Smooth muscle cell (in vitro differentiated cells): ENCODE results near the gene MYH9. TPM values are rescaled to one million over a fixed set of nuclear protein-coding genes. Genes with fewer than 3 reads are reported as not detected.

Source experiments
- DNase-seq: peaks from one replicate; lab custom pipeline; 2025; ENCODE audit not compliant: unreplicated experiment; lab: John Stamatoyannopoulos, UW
- H2AFZ ChIP-seq: fragments of 200-600 bp; sonication (generic); 2 replicates; pipeline ENCODE4 v1.6.0; 2016; ENCODE audit warnings: antibody characterized with exemption, low read depth, mild to moderate bottlenecking
- H3F3A ChIP-seq: fragments of 200-600 bp; sonication (generic); 2 replicates; pipeline ENCODE4 v1.6.0; 2017; ENCODE audit warnings: antibody characterized with exemption, low read depth
- H3K27ac ChIP-seq: fragments of 200-600 bp; sonication (generic); 2 replicates; pipeline ENCODE4 v1.5.1; 2016; ENCODE audit warnings: low read depth, mild to moderate bottlenecking
- H3K27me3 ChIP-seq: fragments of 200-600 bp; sonication (generic); 2 replicates; pipeline ENCODE4 v1.6.1; 2016; ENCODE audit warnings: low read depth, mild to moderate bottlenecking
- H3K36me3 ChIP-seq: fragments of 200-600 bp; sonication (generic); 2 replicates; pipeline ENCODE4 v1.5.1; 2016; ENCODE audit warnings: low read depth
- H3K4me1 ChIP-seq: fragments of 200-600 bp; sonication (generic); 2 replicates; pipeline ENCODE4 v1.5.1; 2016; ENCODE audit warnings: low read depth
- H3K4me2 ChIP-seq: fragments of 200-600 bp; sonication (generic); 2 replicates; pipeline ENCODE4 v1.6.0; 2016; ENCODE audit warnings: mild to moderate bottlenecking
- H3K4me3 ChIP-seq: fragments of 200-600 bp; sonication (generic); 2 replicates; pipeline ENCODE4 v1.5.1; 2016; ENCODE audit warnings: mild to moderate bottlenecking
- H3K79me2 ChIP-seq: fragments of 200-600 bp; sonication (generic); 2 replicates; pipeline ENCODE4 v1.6.0; 2016; ENCODE audit warnings: low read depth, mild to moderate bottlenecking
- H3K9ac ChIP-seq: fragments of 200-600 bp; sonication (generic); 2 replicates; pipeline ENCODE4 v1.6.0; 2016; ENCODE audit warnings: low read depth
- H3K9me3 ChIP-seq: fragments of 200-600 bp; sonication (generic); replicated peaks from 2 replicates; pipeline ENCODE4 v1.5.1; 2016; ENCODE audit warnings: low read depth
- H4K20me1 ChIP-seq: fragments of 200-600 bp; sonication (generic); 2 replicates; pipeline ENCODE4 v1.6.0; 2016; ENCODE audit warnings: low read depth
- CTCF ChIP-seq: fragments of 200-600 bp; sonication (generic); IDR thresholded peaks from 2 replicates; pipeline ENCODE4 v1.5.1; 2017; ENCODE audit warnings: borderline replicate concordance, mild to moderate bottlenecking, antibody characterized with exemption; ENCODE audit not compliant: insufficient read depth, poor library complexity, severe bottlenecking
- WGBS: methylation state at CpG from one replicate; pipeline ENCODE4 v1.1.7; 2016; ENCODE audit warnings: low lambda C conversion rate; 5-methylcytosine and 5-hydroxymethylcytosine counted together
- polyA plus RNA-seq: library from polyadenylated mRNA; unstranded; fragments of >200 nt; fragmentation: Nextera tagmentation; extraction: Ambion mirVana; gene quantifications from 2 replicates; pipeline ENCODE4 v1.2.1, GENCODE V29; 2016
- total RNA-seq: library from RNA; depleted of rRNA; stranded (reverse); fragments of >200 nt; gene quantifications from 2 replicates; pipeline ENCODE4 v1.2.3, GENCODE V29; 2014

Gene MYH9
- total and polyA plus RNA-seq, 2 experiments from 2014 or later, result 350 to 361 TPM

- peaks cover 89% of the 10 kb centered on the region for H3K79me2 ChIP-seq
- peak overlapping the region; percentile 32 for H3K4me2 ChIP-seq
- peaks cover 98% of the 10 kb centered on the region for H4K20me1 ChIP-seq
- peaks cover 6% of the 10 kb centered on the region for H3K36me3 ChIP-seq
- peaks cover 22% of the 10 kb centered on the region for H3K4me1 ChIP-seq
- no peaks in the 10 kb centered on the region for H3K27me3 ChIP-seq
- H3K4me3 ChIP-seq, result no peak overlapping the region
- peaks cover 69% of the 10 kb centered on the region for H3F3A ChIP-seq
- peak overlapping the region; percentile 100 for H3K27ac ChIP-seq
- DNase-seq, result no peak
- no peaks in the 10 kb centered on the region for H3K9me3 ChIP-seq
- H3K9ac ChIP-seq, result peak overlapping the region; percentile 0
- no peak overlapping the region for H2AFZ ChIP-seq
- TF ChIP-seq CTCF, result no peak
- 23% methylated on average over 6 of the region's 6 CpGs for WGBS
These were observed 48.3 kb downstream of the MYH9 start for GRCh38 chr22:36339171-36340065.

- peaks cover 4% of the 10 kb centered on the region for H3K36me3 ChIP-seq
- TF ChIP-seq CTCF, result no peak
These were observed 50.2 kb downstream of the MYH9 start for GRCh38 chr22:36337365-36338130.

GRCh38 chr22:36336246-36337182 is 51.3 kb downstream of the MYH9 start:
- Histone ChIP-seq H3K9ac (peak overlapping the region; percentile 76), H2AFZ (no peak overlapping the region), H3K36me3 (no peaks in the 10 kb centered on the region), H3K27me3 (no peaks in the 10 kb centered on the region), H4K20me1 (peaks cover 80% of the 10 kb centered on the region), H3K4me2 (peak overlapping the region; percentile 74), H3K4me1 (peaks cover 51% of the 10 kb centered on the region), H3K9me3 (no peaks in the 10 kb centered on the region), H3K4me3 (no peak overlapping the region), H3K27ac (peak overlapping the region; percentile 100), H3K79me2 (peaks cover 79% of the 10 kb centered on the region), H3F3A (peaks cover 70% of the 10 kb centered on the region)
- no peak for TF ChIP-seq CTCF
- WGBS, result 87% methylated on average over 26 of the region's 26 CpGs
- DNase-seq, result no peak

More at GRCh38 chr22:36337365-36338130, 50.2 kb downstream of the MYH9 start:
- no peaks in the 10 kb centered on the region for H3K9me3 ChIP-seq
- H3F3A ChIP-seq, result peaks cover 75% of the 10 kb centered on the region
- peaks cover 82% of the 10 kb centered on the region for H3K79me2 ChIP-seq
- H3K9ac ChIP-seq, result no peak overlapping the region
- H3K27ac ChIP-seq, result peak overlapping the region; percentile 100
- peaks cover 41% of the 10 kb centered on the region for H3K4me1 ChIP-seq
- no peaks in the 10 kb centered on the region for H3K27me3 ChIP-seq
- H3K4me2 ChIP-seq, result no peak overlapping the region
- H4K20me1 ChIP-seq, result peaks cover 91% of the 10 kb centered on the region
- 86% methylated on average over 8 of the region's 8 CpGs for WGBS
- no peak overlapping the region for H3K4me3 ChIP-seq
- no peak for DNase-seq
- no peak overlapping the region for H2AFZ ChIP-seq
